ENCODE data around the gene FOXO1. TPM values are rescaled to one million over a fixed set of nuclear protein-coding genes. Genes with fewer than 3 reads are reported as not detected.

Gene FOXO1
- total and polyA plus RNA-seq, 2 of the 13 experiments (the other 11 are each of a cell fraction or from before 2014, with no cell fraction given) = 8.1 to 13.1 TPM

DNA sequence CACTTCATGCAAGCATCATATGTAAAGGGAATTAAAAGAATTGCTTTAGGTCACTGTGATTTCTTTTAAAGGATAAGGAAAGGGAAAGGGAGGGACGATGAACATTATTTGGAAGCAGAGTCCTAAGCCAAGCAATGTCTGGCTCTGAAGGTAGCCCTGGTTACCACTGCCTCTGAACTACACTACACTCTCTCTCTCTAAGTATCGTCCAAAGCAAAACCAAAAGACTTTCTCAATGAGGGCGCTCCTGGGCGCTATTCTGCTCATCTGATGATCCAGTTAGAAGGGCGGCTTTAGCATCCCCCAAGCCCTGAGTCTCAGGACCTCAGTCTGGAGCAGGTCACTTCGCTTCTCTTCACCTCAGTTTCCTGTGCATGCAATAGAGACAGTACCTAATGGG, 26.2 kb downstream of the FOXO1 start:
- CTCF ChIA-PET (ENCODE audit: low intra/inter-chr PET ratio, low total read pairs) = no interaction called here
- DNase-seq (ENCODE audit: low spot score) (no peak), ATAC-seq (no peak), FAIRE-seq (no peak)
- H3K9me3 ChIP-seq (ENCODE audit: low read length) = no peaks in the 10 kb centered on the region
- H3K27ac ChIP-seq (ENCODE audit: extremely low read length, insufficient read depth, low read length) = no peak overlapping the region
- peaks cover 87% of the 10 kb centered on the region for H4K20me1 ChIP-seq (ENCODE audit: insufficient read depth, low read length)
- H3K36me3 ChIP-seq (replicated peaks in 1 of 2; ENCODE audit: control insufficient read depth in 1 of 2, insufficient read depth in 2 of 2, low read length in 2 of 2) = peaks cover 2 to 3% of the 10 kb centered on the region in 2 experiments; a peak in 3 of 5 replicates
- intact Hi-C loops (cut with micrococcal nuclease; ENCODE audit: unreplicated experiment) = no loop called here
- H3K4me1 ChIP-seq (ENCODE audit: insufficient read depth, low read length) = peaks cover 54% of the 10 kb centered on the region
- no peak overlapping the region for H3K9ac ChIP-seq (ENCODE audit: insufficient read depth, low read depth, low read length)
- in situ Hi-C loops (cut with HindIII; ENCODE audit: extremely low pct_ligation_motif_present, low pct_unique_long_range_greater_than_20kb) = no loop called here
- H3K27me3 ChIP-seq (ENCODE audit: control insufficient read depth in 1 of 2, insufficient read depth in 2 of 2, low read length in 2 of 2) = no peaks in the 10 kb centered on the region
- no peak overlapping the region for H3K4me2 ChIP-seq (ENCODE audit: low read depth, low read length)
- WGBS (ENCODE audit: low lambda C conversion rate) = 97% methylated on average over 6 of the region's 6 CpGs
- H3K79me2 ChIP-seq (ENCODE audit: insufficient read depth, low read length) = peaks cover 94% of the 10 kb centered on the region
- POLR2A ChIA-PET = no interaction called here
- H2AFZ ChIP-seq (ENCODE audit: low read length) = no peak overlapping the region
- BruUV-seq (replicated peaks) = TSS peak; percentile 22
- H3K4me3 ChIP-seq (replicated peaks in 1 of 3; ENCODE audit: insufficient read depth in 1 of 3, low read depth in 2 of 3, low read length in 3 of 3) = no peak overlapping the region
- TF ChIP-seq HIVEP1 (CRISPR knock-in tag; IDR thresholded peaks at IDR 0.05) (no peak), ZNF569 (CRISPR knock-in tag; IDR thresholded peaks at IDR 0.05; ENCODE audit: borderline replicate concordance) (no peak), TRIM24 (CRISPR knock-in tag; IDR thresholded peaks at IDR 0.05) (no peak), GABPA (IDR thresholded peaks at IDR 0.05; ENCODE audit: low read depth, low read length) (no peak), GABPA (CRISPR knock-in tag; IDR thresholded peaks at IDR 0.05; ENCODE audit: low read depth) (no peak), ISX (CRISPR knock-in tag; conservative IDR thresholded peaks at IDR 0.05) (no peak), ZNF577 (CRISPR knock-in tag; IDR thresholded peaks at IDR 0.05; ENCODE audit: borderline replicate concordance, low read depth) (no peak), REPIN1 (CRISPR knock-in tag; IDR thresholded peaks at IDR 0.05; ENCODE audit: borderline replicate concordance, low read depth) (no peak), ZNF788 (CRISPR knock-in tag; IDR thresholded peaks at IDR 0.05; ENCODE audit: borderline replicate concordance) (no peak), CEBPG (CRISPR knock-in tag; IDR thresholded peaks at IDR 0.05) (no peak), KLF13 (CRISPR knock-in tag; IDR thresholded peaks at IDR 0.05) (no peak), ZNF337 (CRISPR knock-in tag; IDR thresholded peaks at IDR 0.05; ENCODE audit: borderline replicate concordance, low read depth) (no peak), TBX2 (CRISPR knock-in tag; IDR thresholded peaks at IDR 0.05; ENCODE audit: borderline replicate concordance) (no peak), SPEN (CRISPR knock-in tag; IDR thresholded peaks at IDR 0.05; ENCODE audit: low read depth) (no peak)
- TF ChIP-seq, protein P1, sequence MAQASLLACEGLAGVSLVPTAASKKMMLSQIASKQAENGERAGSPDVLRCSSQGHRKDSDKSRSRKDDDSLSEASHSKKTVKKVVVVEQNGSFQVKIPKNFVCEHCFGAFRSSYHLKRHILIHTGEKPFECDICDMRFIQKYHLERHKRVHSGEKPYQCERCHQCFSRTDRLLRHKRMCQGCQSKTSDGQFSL (CRISPR knock-in tag; IDR thresholded peaks at IDR 0.05) = no peak
- TF ChIP-seq, protein P2, sequence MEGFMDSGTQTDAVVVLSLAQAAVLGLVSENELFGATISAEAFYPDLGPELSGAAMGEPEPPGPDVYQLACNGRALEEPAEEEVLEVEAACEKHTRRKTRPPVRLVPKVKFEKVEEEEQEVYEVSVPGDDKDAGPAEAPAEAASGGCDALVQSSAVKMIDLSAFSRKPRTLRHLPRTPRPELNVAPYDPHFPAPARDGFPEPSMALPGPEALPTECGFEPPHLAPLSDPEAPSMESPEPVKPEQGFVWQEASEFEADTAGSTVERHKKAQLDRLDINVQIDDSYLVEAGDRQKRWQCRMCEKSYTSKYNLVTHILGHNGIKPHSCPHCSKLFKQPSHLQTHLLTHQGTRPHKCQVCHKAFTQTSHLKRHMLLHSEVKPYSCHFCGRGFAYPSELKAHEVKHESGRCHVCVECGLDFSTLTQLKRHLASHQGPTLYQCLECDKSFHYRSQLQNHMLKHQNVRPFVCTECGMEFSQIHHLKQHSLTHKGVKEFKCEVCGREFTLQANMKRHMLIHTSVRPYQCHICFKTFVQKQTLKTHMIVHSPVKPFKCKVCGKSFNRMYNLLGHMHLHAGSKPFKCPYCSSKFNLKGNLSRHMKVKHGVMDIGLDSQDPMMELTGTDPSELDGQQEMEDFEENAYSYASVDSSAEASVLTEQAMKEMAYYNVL (CRISPR knock-in tag; IDR thresholded peaks at IDR 0.05; ENCODE audit: borderline replicate concordance) = no peak
